WERI-Rb-1 (cell line): ENCODE results near the gene RRP15.

Source experiments
- DNase-seq: peaks from one replicate; pipeline ENCODE4 v3.0.0-alpha.2; 2020
- H3K27ac ChIP-seq: fragments of 250-450 bp; sonication (Bioruptor Pico); 2 replicates; pipeline ENCODE4 v1.5.1; 2020; ENCODE audit warnings: mild to moderate bottlenecking, moderate library complexity
- H3K27me3 ChIP-seq: fragments of 250-450 bp; sonication (Bioruptor Pico); 2 replicates; pipeline ENCODE4 v1.5.1; 2021; ENCODE audit warnings: mild to moderate bottlenecking, low read depth, moderate library complexity; ENCODE audit not compliant: insufficient read depth, severe bottlenecking
- H3K36me3 ChIP-seq: fragments of 250-450 bp; sonication (Bioruptor Pico); 2 replicates; pipeline ENCODE4 v1.5.1; 2020; ENCODE audit warnings: mild to moderate bottlenecking, moderate library complexity
- H3K4me3 ChIP-seq: 2 replicates; pipeline ENCODE4 v1.5.1; 2011; ENCODE audit warnings: low read depth, mild to moderate bottlenecking, control low read depth, low read length
- H3K9me3 ChIP-seq: fragments of 250-450 bp; sonication (Bioruptor Pico); 2 replicates; pipeline ENCODE4 v1.5.1; 2021; ENCODE audit warnings: mild to moderate bottlenecking, moderate library complexity; ENCODE audit not compliant: severe bottlenecking
- TF ChIP-seq, protein P1 (sequence below): IDR thresholded peaks from 2 replicates; pipeline ENCODE4 v1.5.1; 2011; ENCODE audit warnings: low read depth, mild to moderate bottlenecking, control low read depth, inconsistent platforms, low read length

RRP15 gene, protein sequence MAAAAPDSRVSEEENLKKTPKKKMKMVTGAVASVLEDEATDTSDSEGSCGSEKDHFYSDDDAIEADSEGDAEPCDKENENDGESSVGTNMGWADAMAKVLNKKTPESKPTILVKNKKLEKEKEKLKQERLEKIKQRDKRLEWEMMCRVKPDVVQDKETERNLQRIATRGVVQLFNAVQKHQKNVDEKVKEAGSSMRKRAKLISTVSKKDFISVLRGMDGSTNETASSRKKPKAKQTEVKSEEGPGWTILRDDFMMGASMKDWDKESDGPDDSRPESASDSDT

DNA sequence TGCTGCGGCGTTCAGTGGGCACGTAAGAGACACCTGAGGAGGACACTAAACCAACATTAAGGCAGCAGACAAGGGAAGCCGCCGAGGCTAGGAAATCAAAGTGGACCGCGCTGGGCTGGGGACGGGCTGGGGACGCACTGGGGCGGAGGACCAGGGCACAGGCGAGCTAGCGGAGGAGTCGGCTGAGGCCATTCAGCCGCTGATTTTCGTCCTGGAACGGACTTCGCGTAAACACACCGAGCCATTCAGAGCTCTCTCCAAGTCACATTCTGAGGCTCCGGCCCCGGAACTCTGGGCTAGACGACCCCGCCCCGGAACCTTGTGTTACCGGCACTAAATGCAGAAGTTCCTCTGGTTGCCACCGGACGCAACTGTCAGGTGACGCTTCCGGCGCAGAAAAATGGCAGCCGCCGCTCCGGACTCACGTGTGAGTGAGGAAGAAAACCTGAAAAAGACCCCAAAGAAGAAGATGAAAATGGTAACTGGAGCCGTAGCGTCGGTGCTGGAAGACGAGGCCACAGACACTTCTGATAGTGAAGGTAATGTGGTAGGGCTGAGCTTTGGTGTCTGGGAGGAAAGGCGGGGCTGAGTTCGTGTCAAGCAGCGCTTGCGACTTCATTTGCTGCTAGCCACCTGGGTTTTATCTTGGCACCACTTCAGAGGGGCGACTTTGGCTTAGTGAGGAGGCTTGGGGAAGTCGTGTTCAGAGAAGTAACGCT, at the start of gene RRP15:
Gene RRP15, plus strand, starts transcription at position 377 of the 719 bp plus-strand sequence. Its CDS starts 24 bp downstream, at position 401.
- DNase-seq, result peak; percentile 95
- Histone ChIP-seq H3K9me3 (peaks cover 7% of the 10 kb centered on the region), H3K36me3 (peaks cover 5% of the 10 kb centered on the region), H3K4me3 (peak within 1 kb of the TSS; percentile 94), H3K27me3 (no peaks in the 10 kb centered on the region), H3K27ac (peak within 1 kb of the TSS; percentile 82)
- TF ChIP-seq, protein P1, sequence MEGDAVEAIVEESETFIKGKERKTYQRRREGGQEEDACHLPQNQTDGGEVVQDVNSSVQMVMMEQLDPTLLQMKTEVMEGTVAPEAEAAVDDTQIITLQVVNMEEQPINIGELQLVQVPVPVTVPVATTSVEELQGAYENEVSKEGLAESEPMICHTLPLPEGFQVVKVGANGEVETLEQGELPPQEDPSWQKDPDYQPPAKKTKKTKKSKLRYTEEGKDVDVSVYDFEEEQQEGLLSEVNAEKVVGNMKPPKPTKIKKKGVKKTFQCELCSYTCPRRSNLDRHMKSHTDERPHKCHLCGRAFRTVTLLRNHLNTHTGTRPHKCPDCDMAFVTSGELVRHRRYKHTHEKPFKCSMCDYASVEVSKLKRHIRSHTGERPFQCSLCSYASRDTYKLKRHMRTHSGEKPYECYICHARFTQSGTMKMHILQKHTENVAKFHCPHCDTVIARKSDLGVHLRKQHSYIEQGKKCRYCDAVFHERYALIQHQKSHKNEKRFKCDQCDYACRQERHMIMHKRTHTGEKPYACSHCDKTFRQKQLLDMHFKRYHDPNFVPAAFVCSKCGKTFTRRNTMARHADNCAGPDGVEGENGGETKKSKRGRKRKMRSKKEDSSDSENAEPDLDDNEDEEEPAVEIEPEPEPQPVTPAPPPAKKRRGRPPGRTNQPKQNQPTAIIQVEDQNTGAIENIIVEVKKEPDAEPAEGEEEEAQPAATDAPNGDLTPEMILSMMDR, result no peak

DNA sequence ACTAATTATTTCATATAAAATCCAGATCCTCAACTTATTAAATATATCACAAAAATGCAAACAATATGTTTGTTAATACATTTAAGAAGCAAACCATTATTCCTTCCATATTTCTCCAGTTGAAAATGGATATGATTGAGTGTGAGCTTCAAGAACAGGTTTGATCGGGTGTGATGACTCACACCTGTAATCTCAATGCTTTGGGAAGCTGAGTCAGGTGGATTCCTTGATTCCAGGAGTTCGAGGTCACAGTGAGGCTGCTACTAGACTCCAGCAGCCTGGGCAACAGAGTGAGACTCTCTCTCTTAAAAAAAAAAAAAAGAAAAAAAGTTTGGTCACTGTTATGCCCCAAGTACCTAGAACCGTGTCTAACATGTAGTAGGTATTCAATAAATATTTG, 42.9 kb upstream of the RRP15 start:
- no peaks in the 10 kb centered on the region for H3K27me3 ChIP-seq
- TF ChIP-seq, protein P1, result no peak
- no peak overlapping the region for H3K27ac ChIP-seq
- H3K36me3 ChIP-seq, result no peaks in the 10 kb centered on the region
- H3K9me3 ChIP-seq, result no peaks in the 10 kb centered on the region
- H3K4me3 ChIP-seq, result no peak overlapping the region
- DNase-seq, result no peak

DNA sequence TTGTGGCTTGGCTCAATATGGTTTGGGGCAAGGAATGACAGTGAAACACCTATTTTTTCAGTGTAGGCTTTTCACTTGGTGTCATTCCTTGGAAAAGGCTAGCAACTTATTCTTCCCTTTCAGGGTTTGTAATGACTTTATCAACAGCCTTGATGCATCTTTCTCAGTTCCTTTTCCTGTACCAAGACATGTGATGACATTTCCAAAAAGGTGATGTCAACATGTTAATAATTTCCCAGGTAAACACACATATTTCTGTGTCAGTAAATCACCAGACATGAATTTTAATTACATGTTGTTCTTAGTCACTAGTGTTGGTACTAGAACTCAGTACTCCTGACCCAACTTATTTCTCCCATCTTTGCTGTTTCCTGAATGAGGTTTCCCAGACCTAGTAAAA, 37.8 kb upstream of the RRP15 start:
- Histone ChIP-seq H3K27me3 (no peaks in the 10 kb centered on the region), H3K9me3 (no peaks in the 10 kb centered on the region), H3K36me3 (no peaks in the 10 kb centered on the region), H3K4me3 (no peak overlapping the region), H3K27ac (no peak overlapping the region)
- DNase-seq, result no peak
- TF ChIP-seq, protein P1, result no peak

DNA sequence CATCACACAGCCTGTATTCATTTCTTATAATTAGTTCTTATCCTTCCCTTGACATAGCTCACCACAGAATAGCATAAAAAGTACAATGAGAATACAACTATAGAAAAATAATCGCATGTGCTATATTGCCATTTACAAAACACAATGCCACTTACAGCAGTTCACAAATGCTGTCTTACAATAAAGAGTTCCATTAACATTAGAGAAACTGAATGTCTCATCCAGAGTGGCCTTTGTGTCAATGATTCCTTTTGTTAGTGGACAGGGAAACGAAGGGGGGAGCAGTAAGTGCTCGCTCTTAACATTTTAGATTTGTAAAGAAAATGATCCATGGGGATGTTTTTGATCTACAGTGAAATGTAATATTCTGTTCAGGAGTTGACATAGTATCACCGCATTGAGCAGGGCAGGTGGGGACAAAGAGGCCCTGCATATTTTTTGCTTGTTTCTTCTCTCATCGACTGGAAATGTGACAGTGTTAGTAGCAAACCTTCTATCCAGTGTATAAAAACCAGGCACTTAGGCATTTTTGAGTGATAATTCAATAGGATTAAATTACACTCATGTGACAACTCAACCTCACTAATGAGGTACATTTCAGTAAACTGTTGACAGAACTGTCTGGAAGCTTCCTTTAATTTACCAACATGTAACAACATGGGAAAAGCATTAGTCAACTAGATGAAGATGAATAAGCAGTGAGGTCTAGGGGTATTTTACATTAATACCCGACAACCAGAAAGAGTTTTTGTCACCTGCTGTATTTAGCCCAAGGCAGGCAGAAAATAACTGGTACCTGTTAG, 35.6 kb upstream of the RRP15 start:
- no peak for DNase-seq
- H3K27me3 ChIP-seq, result no peaks in the 10 kb centered on the region
- H3K27ac ChIP-seq, result no peak overlapping the region

DNA sequence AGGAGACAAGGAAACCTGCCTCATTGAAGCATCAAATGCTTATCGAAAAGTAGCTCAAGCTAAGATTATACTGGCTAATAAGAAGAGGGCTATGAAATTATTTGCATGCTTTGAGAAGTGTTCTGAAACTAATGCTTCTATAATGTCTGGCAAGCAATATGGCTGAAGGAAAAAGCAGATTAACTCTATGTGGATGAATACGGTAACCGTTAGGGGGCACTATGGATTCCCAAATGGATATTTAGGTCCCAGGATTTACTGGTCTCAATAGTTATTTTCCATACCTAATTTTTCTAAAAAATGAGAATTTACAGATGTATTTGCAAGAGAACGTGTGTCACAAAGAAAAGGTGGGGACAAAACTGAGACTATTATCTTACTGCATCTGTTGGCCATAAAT, 34.6 kb upstream of the RRP15 start:
- H3K9me3 ChIP-seq, result no peaks in the 10 kb centered on the region
- H3K27me3 ChIP-seq, result no peaks in the 10 kb centered on the region
- H3K27ac ChIP-seq, result no peak overlapping the region
- H3K36me3 ChIP-seq, result no peaks in the 10 kb centered on the region
- no peak overlapping the region for H3K4me3 ChIP-seq
- no peak for DNase-seq
- TF ChIP-seq, protein P1, result no peak

More for the DNA sequence above, 35.6 kb upstream of the RRP15 start:
- no peaks in the 10 kb centered on the region for H3K36me3 ChIP-seq
- H3K9me3 ChIP-seq, result no peaks in the 10 kb centered on the region
- TF ChIP-seq, protein P1, result no peak
- no peak overlapping the region for H3K4me3 ChIP-seq
